ENCODE measurements around the gene TCF7L1.
"Not testable (repeated sequence)": the region's sequence is repeated elsewhere in the genome, so short reads cannot be mapped to it uniquely, and the experiment has no call there.

Gene TCF7L1

GRCh38 chr2:85133751-85134254, 611 bp downstream of the TCF7L1 start:
- no peak for DNase-seq

GRCh38 chr2:85134255-85134895, 1.2 kb downstream of the TCF7L1 start:
- no peak for DNase-seq

GRCh38 chr2:85134896-85135659, 1.9 kb downstream of the TCF7L1 start:
- DNase-seq, result no peak

- no peak for DNase-seq
Measured at GRCh38 chr2:85135660-85135914, 2.4 kb downstream of the TCF7L1 start.

- DNase-seq, result no peak
Measured at GRCh38 chr2:85137156-85137555, 4.0 kb downstream of the TCF7L1 start.

DNA sequence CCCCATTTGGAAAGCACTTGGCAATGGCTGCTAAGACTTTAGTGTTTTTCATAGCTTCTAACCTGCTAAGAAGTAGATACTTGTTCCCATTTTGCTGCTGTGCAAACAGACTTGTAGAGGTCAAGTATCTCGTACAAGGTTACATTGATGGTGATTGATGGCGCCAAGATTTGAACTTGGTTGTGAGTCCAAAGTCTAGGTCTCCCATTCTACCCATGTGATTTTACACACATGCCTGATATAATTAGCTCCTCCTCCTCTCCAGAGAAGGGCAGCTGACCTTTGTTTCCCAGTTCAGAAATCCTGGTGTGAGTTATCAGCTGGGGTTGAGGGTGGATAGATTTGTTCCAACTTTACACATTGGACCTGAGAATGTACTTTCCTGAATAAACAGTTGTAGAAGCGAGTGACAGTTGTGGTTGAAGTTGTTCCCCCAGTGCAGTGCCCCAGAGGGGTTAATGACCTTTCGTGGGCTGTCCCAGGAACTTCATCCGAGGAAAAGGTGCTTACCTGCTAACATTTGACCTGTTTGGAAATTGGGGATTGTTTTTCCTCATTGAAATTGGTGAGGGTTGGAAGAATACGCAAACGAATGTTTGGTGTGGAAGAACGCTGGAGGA, 10.4 kb downstream of the TCF7L1 start:
- no peak for DNase-seq

DNA sequence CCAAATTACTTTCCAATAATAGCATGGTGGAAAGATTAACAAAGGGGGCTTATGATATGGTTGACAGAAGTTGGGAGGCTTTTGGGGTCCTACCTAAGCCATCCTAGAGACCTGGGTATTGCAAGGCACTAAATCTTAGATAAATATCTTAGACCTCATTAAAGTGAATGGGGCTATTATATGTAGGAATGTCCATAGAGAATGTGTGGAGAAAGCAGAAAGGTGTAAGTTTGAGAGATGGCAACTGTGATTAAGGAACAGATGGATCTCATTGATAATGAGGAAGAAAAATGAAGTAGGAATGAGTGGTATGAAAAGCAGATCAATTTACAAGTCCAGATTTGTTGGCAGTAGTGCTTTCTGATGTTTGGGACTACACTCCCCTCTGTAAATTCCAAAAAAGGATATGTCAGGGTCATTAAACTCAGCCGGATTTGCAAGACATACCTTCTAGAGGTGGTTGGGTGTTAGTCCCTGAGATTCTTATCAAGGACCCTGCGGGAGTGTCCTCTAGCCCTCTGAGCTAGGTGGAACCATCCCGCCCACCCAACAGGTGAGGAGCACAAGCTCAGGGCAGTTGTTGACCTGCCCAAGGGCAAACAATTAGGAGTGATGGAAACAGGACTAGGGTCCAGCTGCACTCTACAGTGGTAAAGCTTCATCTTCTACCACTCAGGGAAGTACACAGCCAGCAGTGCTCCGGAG, 12.1 kb downstream of the TCF7L1 start:
- no peak for DNase-seq

DNA sequence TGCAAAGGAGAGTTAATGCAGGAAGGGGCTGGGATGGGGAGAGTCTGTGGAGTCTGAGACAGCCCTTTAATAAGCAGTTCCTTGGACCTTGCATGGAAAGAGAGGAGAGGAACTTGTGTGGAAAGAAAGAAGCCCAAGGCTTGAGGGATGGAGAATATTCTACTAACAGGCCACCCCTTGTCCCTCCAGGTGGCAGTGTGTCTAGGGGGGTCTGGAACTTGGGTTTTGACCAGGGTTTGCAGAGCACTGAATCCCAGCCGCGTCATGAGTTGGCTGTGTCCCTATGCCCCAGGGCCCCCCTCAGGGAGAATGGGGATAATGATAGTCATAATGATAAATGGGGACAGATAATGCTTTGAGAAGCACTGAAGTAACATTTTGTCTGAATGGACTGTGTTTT, 15.0 kb downstream of the TCF7L1 start:
- DNase-seq, result no peak

DNA sequence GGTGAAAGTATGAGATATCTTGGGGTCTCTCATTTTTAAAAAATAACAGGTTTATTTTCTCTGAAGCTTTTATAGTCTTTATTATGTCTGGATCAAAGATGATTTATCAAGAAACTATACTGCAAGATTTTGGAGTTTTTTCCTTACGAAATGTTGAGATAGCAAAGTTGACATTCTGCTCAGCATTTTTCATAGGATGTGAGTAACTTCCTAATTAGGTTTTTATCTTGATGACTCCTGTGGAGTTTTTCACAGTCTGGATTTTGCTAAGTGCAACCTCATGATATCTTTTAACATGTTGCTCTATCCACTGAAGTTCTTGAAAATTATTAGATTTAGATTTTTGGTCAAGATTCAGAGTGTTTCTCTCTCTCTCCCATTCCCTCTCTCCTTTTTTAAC, 17.8 kb downstream of the TCF7L1 start:
- no peak for DNase-seq

- no peak for DNase-seq
Measured at GRCh38 chr2:85152895-85153294, 19.7 kb downstream of the TCF7L1 start.

DNA sequence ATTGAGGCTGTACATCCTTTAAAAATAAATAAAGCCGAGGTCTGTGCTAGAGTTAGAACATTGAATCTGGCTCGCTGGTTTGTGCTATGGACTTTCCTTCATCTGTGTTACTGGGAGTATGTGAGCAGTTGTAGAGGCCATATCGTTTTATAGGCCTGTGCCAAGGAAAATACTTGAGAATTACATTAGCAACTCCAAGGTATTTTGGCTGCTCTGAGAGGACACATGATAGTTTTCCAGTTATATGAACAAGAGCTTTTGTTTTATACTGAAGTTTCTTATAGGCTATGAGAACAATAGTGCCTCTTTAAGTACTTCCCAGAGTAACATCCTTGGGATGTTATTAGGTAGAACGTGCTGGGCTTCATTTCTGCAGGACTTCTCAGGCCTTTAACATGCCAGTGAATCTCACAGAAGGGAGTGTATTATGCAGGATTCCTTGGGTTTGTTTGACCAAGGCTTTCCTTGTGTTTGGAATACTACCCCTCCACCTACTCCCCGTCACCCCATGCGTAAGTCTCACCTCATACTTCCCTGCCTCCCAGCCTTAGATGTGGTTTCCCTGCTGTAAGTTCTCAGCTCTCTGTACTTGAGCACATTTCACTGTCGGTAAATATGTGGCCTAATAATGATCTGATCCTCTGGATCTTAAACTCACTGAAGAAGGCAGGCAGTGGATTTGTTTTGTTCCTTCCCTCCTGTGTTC, 21.0 kb downstream of the TCF7L1 start:
- no peak for DNase-seq

DNA sequence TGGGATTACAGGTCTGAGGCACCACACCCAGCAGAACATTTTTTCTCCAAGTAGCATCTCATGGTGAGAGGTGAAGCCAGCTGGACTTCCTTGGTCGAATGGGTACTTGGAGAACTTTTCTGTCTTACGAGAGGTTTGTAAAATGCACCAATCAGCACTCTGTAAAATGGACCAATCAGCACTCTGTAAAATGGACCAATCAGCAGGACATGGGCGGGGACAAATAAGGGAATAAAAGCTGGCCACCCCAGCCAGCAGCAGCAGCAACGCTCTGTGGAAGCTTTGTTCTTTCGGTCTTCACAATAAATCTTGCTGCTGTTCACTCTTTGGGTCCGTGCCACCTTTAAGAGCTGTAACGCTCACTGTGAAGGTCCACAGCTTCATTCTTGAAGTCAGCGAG, 21.9 kb downstream of the TCF7L1 start:
- not testable (repeated sequence) for DNase-seq

DNA sequence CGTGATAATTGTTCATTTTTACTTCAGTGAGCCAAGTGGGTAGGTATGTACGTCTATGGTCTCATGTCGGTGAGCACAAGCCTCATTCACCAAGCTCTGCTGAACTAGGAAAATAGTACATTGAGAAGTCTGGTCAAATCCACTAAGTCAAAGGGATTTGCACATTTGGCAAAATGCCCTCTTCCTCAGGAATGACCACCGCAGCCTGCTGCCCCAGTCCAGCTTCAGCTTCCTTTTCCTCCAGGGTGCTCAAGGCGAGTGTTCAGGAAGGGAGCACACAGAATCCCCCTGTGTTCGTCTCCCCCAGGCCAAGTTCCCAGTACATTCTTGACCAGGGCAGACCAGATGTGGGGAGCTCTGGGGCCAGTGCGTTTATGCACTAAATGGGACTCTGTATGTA, 23.0 kb downstream of the TCF7L1 start:
- no peak for DNase-seq

DNA sequence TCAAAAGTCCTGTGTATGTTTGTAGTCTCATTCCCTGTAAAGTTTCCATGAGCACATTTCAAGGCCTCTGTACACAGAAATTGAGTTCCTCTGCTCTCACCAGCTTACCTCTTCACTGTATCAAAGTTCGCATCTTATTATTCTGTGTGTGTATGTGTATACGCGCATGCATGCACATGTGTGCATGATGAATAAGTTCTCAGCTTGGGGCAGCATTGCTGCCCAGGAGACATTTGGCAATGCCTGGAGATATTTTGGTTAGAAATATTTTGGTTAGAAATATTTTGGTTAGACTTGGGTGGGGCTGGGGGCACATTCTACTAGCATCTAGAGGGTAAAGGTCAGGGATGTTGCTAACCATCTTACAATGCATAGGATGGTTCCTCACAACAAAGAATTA, 23.4 kb downstream of the TCF7L1 start:
- DNase-seq, result no peak

- no peak for DNase-seq
Measured at GRCh38 chr2:85157345-85157744, 24.2 kb downstream of the TCF7L1 start.

GRCh38 chr2:85158559-85159273, 25.5 kb downstream of the TCF7L1 start:
- DNase-seq, result no peak

DNA sequence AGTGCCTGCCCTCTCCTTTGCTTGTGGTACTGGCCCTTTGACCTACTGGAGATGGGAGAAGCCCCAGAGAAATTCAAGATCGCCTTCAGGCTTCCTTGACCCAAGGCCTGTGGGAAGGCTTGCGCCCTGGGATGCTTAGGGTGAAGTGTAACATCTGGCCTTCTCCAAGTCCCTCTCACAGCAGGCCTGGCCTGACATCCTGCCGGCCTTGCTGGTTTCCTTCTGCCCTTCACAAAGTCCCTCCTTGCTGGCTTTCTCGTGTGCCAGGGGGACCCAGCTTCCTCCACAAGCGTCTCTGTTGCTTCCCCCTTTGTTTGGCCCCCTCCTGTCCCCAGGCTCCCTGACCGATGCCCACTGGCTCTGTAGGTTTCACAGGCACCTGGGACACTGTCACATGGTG, 26.4 kb downstream of the TCF7L1 start:
- DNase-seq, result no peak

GRCh38 chr2:85160966-85161960, 28.1 kb downstream of the TCF7L1 start:
- no peak for DNase-seq

DNA sequence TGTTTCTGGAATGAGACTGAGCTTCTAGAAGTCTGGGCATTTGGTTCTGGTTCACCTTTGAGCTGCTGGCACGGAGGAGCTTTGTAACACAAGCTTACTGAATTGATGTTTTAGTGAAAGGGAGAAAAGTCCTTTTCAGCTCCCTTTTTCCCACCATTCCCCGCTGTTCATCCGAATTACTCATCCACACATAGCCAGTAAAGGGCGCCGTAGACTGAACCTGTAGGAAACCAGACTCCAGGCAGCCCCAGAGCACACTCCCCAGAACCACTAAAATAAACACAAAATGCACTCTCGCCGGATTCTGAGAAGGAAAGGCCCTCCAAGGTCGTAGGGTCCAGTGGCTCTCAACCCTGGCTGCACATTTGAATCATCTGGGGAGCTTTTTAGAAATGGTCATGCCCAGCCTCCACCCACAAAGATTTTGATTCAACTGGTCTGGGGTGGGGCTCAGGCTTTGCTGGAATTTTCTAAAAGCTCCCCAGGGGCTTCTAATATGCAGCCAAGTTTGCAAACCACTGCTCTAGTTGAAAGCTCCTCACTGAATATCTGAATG, 29.6 kb downstream of the TCF7L1 start:
- no peak for DNase-seq

DNA sequence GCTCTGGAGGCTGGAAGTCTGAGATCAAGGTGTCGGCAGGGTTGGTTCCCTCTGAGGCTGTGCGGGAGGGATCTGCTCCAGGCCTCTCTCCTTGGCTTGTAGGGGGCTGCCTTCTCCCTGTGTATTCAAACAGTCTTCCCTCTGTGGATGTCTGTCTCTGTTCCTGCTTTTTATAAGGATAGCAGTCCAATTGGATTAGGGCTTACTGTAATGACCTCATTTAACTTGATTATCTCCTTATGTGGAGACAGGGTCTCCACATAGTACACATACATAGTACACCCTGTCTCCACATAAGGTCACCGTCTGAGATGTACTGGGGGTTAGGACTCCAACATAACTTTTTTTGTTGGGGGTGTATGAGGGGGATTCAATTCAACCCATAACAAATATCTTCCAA, 30.5 kb downstream of the TCF7L1 start:
- DNase-seq, result no peak

DNA sequence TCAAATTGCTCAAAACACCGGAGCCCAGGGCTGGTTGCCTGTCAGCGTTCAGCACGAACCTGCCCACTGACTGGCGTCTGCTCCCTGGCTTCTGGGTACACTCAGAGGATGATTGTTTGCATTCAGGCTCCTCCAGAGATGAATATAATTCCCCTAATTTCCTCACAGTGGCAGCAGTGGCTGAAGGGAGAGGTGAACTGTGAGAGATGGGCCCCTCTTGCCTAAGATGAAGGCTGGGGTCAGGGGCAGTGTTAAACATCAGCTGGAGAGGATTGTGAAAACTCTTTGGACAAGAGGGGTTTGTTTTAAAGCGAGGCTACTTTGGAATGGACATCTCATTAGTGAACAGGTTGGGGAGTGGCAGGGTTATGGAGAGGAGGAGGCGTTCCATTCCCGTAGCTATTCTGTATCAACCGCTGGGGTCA, 31.0 kb downstream of the TCF7L1 start:
- no peak for DNase-seq

Data from activated CD4-positive, CD25-positive, alpha-beta regulatory T cell (primary cell).